HUES6 (cell line): Measurements from ENCODE around the gene HOXA3.

Experiments used
- H3K27ac ChIP-seq: 2 replicates; pipeline ENCODE4 v1.7.0; 2013; ENCODE audit warnings: low read depth, mild to moderate bottlenecking, low read length, inconsistent platforms
- H3K27me3 ChIP-seq: 2 replicates; pipeline ENCODE4 v1.6.1; 2013; ENCODE audit warnings: low read length; ENCODE audit not compliant: control insufficient read depth, insufficient read depth
- H3K36me3 ChIP-seq: 2 replicates; pipeline ENCODE4 v1.6.1; 2013; ENCODE audit warnings: low read length; ENCODE audit not compliant: control insufficient read depth, insufficient read depth
- H3K4me1 ChIP-seq: 2 replicates; pipeline ENCODE4 v1.6.1; 2013; ENCODE audit warnings: low read length; ENCODE audit not compliant: control insufficient read depth, insufficient read depth
- H3K4me3 ChIP-seq: 2 replicates; pipeline ENCODE4 v1.5.1; 2013; ENCODE audit warnings: low read depth, low read length
- H3K9ac ChIP-seq: one replicate; pipeline ENCODE4 v1.6.1; 2013; ENCODE audit warnings: mild to moderate bottlenecking, low read length
- H3K9me3 ChIP-seq: 2 replicates; pipeline ENCODE4 v1.6.1; 2013; ENCODE audit warnings: low read depth, low read length; ENCODE audit not compliant: control insufficient read depth, insufficient read depth

The HOXA3 gene

DNA sequence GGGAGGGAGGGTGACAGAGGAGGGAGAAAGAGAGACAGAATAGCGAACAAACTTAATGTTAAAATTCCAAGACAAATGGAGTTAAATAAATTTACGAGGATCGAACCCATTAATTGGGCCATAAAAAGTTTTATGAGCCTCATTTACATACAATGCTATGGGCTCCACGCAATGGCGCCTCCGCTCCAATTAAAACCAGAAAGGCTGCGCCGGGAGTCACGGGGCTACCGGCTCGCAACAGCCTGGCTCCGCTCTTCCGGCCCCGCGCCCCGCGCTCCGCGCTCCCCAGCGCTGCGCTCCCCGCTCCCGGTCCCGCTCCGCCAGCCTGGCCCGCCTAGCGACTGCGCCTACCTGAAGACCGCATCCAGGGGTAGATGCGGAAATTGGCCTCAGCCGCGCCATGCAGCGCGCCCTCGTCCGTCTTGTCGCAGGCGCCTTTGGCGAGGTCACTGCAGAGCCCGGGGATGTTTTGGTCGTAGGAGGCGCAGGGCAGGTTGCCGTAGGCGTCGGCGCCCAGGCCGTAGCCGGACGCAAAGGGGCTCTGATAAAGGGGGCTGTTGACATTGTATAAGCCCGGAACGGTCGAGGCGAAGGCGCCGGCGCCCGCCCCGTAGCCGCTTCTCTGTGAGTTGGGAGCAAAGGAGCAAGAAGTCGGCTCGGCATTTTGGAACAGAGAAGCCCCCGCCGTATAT is 3.6 kb upstream of the HOXA3 start:
- H3K9me3 ChIP-seq, result no peaks in the 10 kb centered on the region; the same call in 1 of the 2 replicates
- peaks cover 22% of the 10 kb centered on the region; the same call in 1 of the 2 replicates for H3K4me1 ChIP-seq
- peaks cover 100% of the 10 kb centered on the region for H3K27me3 ChIP-seq
- H3K27ac ChIP-seq, result no peak overlapping the region
- no peaks in the 10 kb centered on the region for H3K36me3 ChIP-seq
- peak overlapping the region; percentile 75 for H3K9ac ChIP-seq
- peak overlapping the region; percentile 59 for H3K4me3 ChIP-seq

DNA sequence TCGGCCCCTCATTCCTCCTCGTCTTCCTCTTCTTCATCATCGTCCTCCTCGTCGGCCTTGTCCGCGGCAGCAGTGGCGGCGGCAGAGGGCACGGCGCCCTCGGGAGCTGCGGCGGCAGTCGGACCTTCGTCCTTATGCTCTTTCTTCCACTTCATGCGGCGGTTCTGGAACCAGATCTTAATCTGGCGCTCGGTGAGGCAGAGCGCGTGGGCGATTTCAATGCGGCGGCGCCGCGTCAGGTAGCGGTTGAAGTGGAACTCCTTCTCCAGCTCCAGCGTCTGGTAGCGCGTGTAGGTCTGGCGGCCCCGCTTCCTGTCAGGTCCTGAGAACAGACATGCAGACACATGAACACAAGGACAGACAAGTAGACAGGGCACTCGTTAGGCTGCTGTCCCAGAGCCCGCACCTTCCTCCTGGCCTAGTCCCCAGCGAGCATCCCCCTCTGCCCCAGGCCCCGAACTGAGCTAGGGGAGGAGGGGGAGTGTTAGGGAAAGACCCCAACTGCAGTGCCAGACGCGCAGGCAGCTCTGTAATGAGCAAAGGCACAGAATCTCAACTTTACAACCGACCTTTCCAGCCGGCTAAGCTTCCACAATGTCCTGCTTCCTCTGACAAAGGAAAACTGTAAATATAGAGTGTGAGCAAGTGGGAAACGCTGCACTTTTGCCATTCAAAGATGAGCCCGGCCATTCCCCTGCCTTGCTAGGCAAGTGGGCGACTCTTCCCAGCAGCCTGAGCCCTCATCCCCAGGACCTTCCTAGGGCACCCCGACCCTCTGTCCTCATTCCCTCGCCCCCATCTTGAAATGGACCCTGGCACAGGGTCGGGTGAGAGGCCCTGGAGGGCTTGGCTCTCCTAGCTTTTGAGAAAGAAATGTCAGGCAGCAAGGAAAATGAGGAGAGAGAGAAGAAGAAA is 2.8 kb upstream of the HOXA3 start:
- H3K4me3 ChIP-seq, result peak overlapping the region; percentile 59

DNA sequence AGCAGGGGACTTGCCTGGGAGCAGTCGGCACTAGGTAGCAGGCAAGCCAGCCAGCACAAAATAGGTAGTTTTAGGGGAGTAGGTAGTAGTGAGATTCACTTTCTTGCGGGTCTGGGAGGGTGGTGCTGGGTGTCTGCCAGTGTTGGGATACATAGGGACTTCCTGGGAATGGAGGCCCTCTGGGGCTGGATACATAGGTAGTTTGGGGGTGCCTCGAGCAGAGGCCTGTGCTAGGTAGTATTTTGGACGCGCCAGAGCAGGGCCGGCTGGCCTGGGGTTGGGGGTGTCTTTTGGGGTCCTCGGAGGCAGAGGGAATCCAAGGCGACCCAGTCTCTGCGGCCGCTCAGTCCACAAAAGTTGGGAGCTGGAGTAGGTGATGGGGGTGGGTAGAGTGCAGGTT is 2.0 kb upstream of the HOXA3 start:
- Histone ChIP-seq H3K36me3 (no peaks in the 10 kb centered on the region), H3K27me3 (peaks cover 100% of the 10 kb centered on the region), H3K9me3 (no peaks in the 10 kb centered on the region; the same call in 1 of the 2 replicates), H3K9ac (peak overlapping the region; percentile 75), H3K27ac (no peak overlapping the region), H3K4me1 (peaks cover 20% of the 10 kb centered on the region; the same call in 1 of the 2 replicates), H3K4me3 (no peak overlapping the region)

More for the DNA sequence above, 2.8 kb upstream of the HOXA3 start:
- Histone ChIP-seq H3K9me3 (no peaks in the 10 kb centered on the region; the same call in 1 of the 2 replicates), H3K4me1 (peaks cover 20% of the 10 kb centered on the region; the same call in 1 of the 2 replicates), H3K36me3 (no peaks in the 10 kb centered on the region), H3K27ac (no peak overlapping the region), H3K9ac (peak overlapping the region; percentile 75), H3K27me3 (peaks cover 100% of the 10 kb centered on the region)

DNA sequence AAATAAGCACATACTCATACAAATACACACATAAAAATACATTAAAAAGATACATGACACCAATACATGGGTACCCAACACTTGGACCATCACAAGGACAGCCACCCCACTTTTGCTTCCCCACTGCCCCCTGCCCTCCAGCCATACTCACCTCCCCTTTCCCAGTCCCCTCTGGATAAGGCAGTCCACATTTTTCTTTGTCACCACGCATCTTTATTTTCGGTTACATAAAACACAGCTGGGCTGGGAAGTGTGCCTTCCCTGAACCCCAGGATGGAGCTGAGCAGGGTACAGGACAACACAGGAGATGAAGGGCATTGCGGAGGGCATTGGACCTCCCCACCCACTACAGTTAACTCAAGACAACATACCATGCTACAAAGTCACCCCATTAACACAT is 1.1 kb upstream of the HOXA3 start:
- H3K4me3 ChIP-seq, result no peak overlapping the region
- no peak overlapping the region for H3K27ac ChIP-seq
- H3K27me3 ChIP-seq, result peaks cover 100% of the 10 kb centered on the region
- no peaks in the 10 kb centered on the region; the same call in 1 of the 2 replicates for H3K9me3 ChIP-seq
- no peaks in the 10 kb centered on the region for H3K36me3 ChIP-seq
- H3K9ac ChIP-seq, result peak overlapping the region; percentile 45
- peaks cover 20% of the 10 kb centered on the region; the same call in 1 of the 2 replicates for H3K4me1 ChIP-seq

DNA sequence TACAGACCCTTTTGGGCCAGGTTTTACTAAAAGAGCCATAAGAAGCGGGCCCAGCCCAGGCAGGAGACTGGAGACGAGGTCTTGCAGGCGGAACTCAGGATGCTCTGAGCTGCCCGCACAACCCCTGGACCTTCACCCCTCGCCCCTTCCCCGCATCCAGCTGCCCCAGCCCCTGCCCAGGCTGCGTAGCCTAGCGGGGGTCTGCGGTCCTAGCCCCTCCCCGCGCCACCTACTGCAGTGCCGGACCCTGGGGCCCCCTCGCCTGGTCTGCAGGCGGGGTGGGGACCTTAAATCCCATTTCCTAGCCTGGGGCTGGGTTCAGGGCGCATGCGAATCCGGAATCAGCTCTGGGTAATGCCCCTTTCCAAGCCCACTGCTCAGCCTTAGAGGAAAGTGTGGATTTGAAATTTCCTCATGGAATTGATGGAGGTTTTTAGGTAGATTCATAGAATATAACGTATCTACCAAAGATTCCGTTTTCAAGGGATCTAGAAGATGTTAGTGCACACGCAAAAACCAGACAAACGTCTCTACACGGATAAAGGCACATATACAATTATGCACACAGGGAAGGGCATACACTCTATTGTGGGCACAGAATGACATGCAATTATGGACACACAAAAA is 546 bp upstream of the HOXA3 start:
- H3K27me3 ChIP-seq, result peaks cover 100% of the 10 kb centered on the region
- H3K9ac ChIP-seq, result peak overlapping the region; percentile 57
- no peak overlapping the region for H3K27ac ChIP-seq
- no peaks in the 10 kb centered on the region for H3K36me3 ChIP-seq
- no peaks in the 10 kb centered on the region; the same call in 1 of the 2 replicates for H3K9me3 ChIP-seq
- H3K4me3 ChIP-seq, result peak overlapping the region; percentile 59; the same call in 1 of the 2 replicates
- H3K4me1 ChIP-seq, result peaks cover 24% of the 10 kb centered on the region; the same call in 1 of the 2 replicates

DNA sequence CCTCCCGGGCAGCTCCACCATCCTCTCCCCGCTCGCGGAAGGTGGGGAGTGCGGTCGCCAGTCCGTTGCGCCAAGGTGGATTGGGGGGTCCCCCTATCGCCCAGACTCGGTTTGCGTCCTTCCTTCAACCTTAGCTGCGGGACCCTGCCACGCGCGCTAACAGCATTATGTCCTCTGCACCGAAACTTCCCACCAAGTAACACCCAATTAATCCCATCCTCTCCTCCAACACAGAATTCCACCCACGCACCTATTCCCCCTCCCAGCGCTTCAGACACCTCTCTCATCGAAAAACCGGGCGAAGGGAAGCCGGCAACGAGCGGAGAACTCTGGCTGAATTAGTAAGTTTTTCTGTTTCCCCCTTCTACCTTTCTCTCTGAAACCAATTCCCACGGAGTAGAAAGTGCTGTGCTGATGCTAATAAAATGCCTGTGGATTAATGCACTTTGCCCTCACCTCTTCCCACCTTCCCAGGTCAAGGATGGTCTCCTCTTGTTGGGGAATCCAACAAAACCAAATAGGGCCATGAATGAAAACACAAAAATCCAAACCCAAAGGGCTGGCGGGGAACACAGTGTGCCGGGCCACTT is 947 bp downstream of the HOXA3 start:
- peaks cover 100% of the 10 kb centered on the region for H3K27me3 ChIP-seq
- H3K4me3 ChIP-seq, result peak overlapping the region; percentile 59

DNA sequence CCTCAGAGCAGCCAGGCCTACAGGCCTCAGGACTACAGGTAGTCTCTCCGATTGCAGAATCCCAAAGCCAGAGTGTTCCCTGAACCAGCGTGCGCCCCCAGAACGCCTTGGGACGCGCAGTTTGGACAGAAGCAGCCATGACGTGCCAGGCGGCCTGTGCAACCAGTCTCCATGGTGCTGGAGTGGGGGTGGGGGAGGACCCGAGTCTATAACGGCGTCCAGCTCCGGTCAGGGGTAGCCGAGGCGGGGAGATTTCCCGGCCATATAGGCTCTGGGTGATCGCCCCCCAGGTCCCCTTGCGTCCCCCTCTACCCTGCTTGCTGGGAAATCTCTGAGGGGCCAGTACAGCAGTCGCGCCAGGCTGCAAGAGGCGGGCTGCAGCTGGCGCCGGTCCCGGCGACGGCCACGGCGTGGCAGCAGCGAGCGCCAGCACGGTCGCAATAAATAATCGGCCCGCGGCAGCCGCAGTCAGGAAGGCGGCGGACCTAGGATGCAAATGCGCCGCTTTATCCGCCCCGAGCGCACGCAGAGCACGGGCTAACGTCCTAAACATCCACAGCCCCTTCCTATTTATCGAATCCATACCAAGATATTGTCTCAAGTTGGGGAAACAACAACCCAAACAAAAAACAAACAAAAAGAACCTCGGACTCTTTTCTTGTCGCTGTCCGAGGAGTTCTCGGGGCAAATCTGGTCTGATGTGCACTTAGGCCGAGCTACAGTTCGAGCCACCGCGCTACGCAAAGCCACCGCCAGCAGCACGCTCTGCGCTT is 1.6 kb downstream of the HOXA3 start:
- Histone ChIP-seq H3K4me3 (peak overlapping the region; percentile 59), H3K9me3 (no peaks in the 10 kb centered on the region), H3K27ac (no peak overlapping the region), H3K9ac (peak overlapping the region; percentile 57), H3K27me3 (peaks cover 100% of the 10 kb centered on the region), H3K4me1 (peaks cover 31% of the 10 kb centered on the region; the same call in 1 of the 2 replicates), H3K36me3 (no peaks in the 10 kb centered on the region)

More for the DNA sequence above, 947 bp downstream of the HOXA3 start:
- Histone ChIP-seq H3K36me3 (no peaks in the 10 kb centered on the region), H3K9ac (peak overlapping the region; percentile 57), H3K27ac (no peak overlapping the region), H3K9me3 (no peaks in the 10 kb centered on the region), H3K4me1 (peaks cover 31% of the 10 kb centered on the region; the same call in 1 of the 2 replicates)

DNA sequence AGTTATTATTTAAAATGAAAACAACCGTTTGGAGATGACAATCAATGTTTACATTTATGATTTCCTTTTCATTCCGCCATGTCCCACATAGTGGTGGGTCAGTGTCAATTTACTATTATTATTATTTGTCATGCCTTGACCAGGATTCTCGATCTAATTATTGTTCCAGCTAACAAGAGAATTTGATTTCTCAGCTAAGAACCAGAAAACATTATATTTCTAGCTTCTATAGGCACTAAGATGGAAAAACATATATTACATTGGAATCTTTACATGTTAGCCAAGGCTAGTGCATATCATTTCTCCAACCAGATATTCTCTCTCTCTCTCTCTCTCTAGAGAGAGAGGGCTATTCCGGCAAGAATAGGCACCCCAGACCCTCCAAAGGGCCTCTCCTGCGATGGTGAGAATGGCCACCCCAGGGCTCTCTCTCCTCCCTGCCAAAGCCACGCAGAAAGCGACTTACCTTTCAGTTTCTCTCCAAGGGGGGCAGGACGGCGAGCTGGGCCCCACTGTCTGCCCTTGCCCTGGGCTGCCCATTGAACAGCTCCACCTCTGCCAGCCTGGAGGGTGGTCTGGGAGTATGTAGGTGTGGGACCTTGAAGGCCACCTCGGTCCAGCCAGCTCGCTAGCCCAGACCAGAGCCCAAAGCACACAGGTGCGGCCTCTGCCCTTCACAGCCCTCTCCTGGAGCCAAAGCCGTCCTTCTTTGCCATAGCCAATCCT is 2.4 kb downstream of the HOXA3 start:
- H3K9me3 ChIP-seq, result no peaks in the 10 kb centered on the region
- H3K36me3 ChIP-seq, result no peaks in the 10 kb centered on the region
- no peak overlapping the region for H3K27ac ChIP-seq
- peaks cover 25% of the 10 kb centered on the region; the same call in 1 of the 2 replicates for H3K4me1 ChIP-seq
- H3K4me3 ChIP-seq, result peak overlapping the region; percentile 59
- H3K27me3 ChIP-seq, result peaks cover 100% of the 10 kb centered on the region
- peak overlapping the region; percentile 57 for H3K9ac ChIP-seq

DNA sequence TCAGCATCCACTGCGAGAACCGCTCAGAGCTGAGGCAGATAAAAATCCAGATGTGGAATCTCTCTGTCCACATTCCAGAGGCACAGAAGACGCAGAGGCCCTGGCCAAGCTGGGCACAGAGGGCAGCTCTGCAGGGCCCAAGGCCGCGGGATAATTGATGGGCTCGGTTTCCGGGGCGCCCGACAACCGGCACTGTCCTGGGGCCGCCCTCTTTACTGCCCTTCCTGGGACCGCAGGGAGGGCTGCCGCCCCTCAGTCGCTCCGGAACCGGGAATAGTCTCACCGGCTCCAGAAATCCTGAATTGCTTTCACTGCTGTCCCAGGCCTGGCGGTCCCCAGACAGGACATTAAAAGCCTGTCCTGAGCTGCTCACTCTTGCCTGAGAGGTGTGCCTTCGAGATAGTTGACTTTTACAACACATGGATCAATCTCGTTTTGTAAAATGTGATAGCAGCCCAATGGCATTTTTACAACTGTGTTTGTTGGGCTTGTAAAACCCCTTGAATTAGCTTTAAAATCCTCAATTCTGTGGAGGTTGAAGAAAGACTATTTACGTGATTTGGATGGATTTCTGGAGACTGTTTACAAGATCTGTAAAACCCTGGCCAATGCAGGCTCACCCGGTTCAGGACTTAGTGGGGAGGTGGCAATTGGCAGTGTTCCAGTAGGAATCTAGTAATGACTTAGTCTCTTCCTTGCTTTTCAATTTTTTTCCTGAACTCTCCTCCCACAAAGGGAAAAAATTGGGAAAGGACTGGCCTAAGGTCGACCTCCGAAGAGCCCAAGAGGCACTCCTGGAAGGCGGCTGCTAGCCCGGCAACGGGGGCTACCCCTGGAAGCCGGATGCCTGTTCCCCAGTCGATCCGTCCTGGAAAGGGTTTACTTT is 3.4 kb downstream of the HOXA3 start:
- Histone ChIP-seq H3K9me3 (no peaks in the 10 kb centered on the region), H3K27me3 (peaks cover 100% of the 10 kb centered on the region), H3K9ac (peak overlapping the region; percentile 54), H3K27ac (no peak overlapping the region; the same call in 1 of the 2 replicates), H3K4me3 (peak overlapping the region; percentile 59; the same call in 1 of the 2 replicates), H3K36me3 (no peaks in the 10 kb centered on the region), H3K4me1 (peaks cover 25% of the 10 kb centered on the region; the same call in 1 of the 2 replicates)
